PC-3 (cell line): ENCODE results near the gene TMEM255B. TPM values are rescaled to one million over a fixed set of nuclear protein-coding genes. Genes with fewer than 3 reads are reported as not detected.

Experiments used
- ATAC-seq: fragments of 200-7000 bp; cut with Tn5 transposase; 2 replicates; pipeline ENCODE4 v1.9.1; 2020; ENCODE audit warnings: mild to moderate bottlenecking, moderate library complexity
- BruUV-seq: library from RNA; stranded (reverse); fragments of 400-500 nt; replicated peaks from 2 replicates; lab custom pipeline; 2021; lab: Mats Ljungman, UMichigan
- CTCF ChIA-PET: fragments of 300-600 bp; sonication (Branson Sonifier 250); formaldehyde crosslinking; loops from one replicate; lab custom pipeline; 2022; ENCODE audit warnings: antibody characterized with exemption; lab: Charles Lee
- POLR2A ChIA-PET: fragments of 300-600 bp; sonication (Branson Sonifier 250); formaldehyde crosslinking; loops from one replicate; lab custom pipeline; 2022; ENCODE audit warnings: antibody characterized with exemption; ENCODE audit not compliant: unreplicated experiment; lab: Charles Lee
- DNase-seq: peaks from one replicate; pipeline ENCODE4 v3.0.0-alpha.2; 2015
- H2AFZ ChIP-seq: fragments of 300-600 bp; sonication (generic); 2 replicates; pipeline ENCODE4 v1.6.0; 2016; ENCODE audit warnings: antibody characterized with exemption, low read length
- H3F3A ChIP-seq: fragments of 300-600 bp; sonication (generic); one replicate; pipeline ENCODE4 v1.6.0; 2017; ENCODE audit warnings: antibody characterized with exemption, low read length, control low read depth, mild to moderate bottlenecking; ENCODE audit not compliant: unreplicated experiment
- H3K27ac ChIP-seq: fragments of 300-600 bp; sonication (generic); 2 replicates; pipeline ENCODE4 v1.5.1; 2016; ENCODE audit warnings: mild to moderate bottlenecking, low read length
- H3K27me3 ChIP-seq: fragments of 300-600 bp; sonication (generic); 2 replicates; pipeline ENCODE4 v1.6.1; 2016; ENCODE audit warnings: low read length, mixed read lengths
- H3K36me3 ChIP-seq: fragments of 300-600 bp; sonication (generic); 2 replicates; pipeline ENCODE4 v1.6.1; 2016; ENCODE audit warnings: low read depth, mixed run types, low read length, mixed read lengths
- H3K4me1 ChIP-seq: fragments of 300-600 bp; sonication (generic); 2 replicates; pipeline ENCODE4 v1.5.1; 2016; ENCODE audit warnings: low read length; ENCODE audit not compliant: insufficient read depth
- H3K4me2 ChIP-seq: fragments of 300-600 bp; sonication (generic); 2 replicates; pipeline ENCODE4 v1.6.0; 2016; ENCODE audit warnings: low read length
- H3K4me3 ChIP-seq: fragments of 300-600 bp; sonication (generic); 2 replicates; pipeline ENCODE4 v1.5.1; 2016; ENCODE audit warnings: mild to moderate bottlenecking, low read length, mixed read lengths
- H3K79me2 ChIP-seq: fragments of 300-600 bp; sonication (generic); 2 replicates; pipeline ENCODE4 v1.6.1; 2017; ENCODE audit warnings: low read length, mixed read lengths
- H3K9ac ChIP-seq: fragments of 300-600 bp; sonication (generic); 2 replicates; pipeline ENCODE4 v1.6.0; 2016; ENCODE audit warnings: mild to moderate bottlenecking, low read length
- H3K9me2 ChIP-seq: fragments of 300-600 bp; sonication (generic); replicated peaks from 2 replicates; pipeline ENCODE4 v1.6.1; 2016; ENCODE audit warnings: mixed run types, low read length, mixed read lengths
- H3K9me3 ChIP-seq: fragments of 300-600 bp; sonication (generic); 2 replicates; pipeline ENCODE4 v1.6.1; 2016; ENCODE audit warnings: low read length, mixed read lengths
- H4K20me1 ChIP-seq: fragments of 300-600 bp; sonication (generic); 2 replicates; pipeline ENCODE4 v1.6.1; 2016; ENCODE audit warnings: low read length, mixed read lengths
- EZH2 ChIP-seq: fragments of 300-600 bp; sonication (generic); IDR thresholded peaks from one replicate; pipeline ENCODE4 v1.6.1; 2017; ENCODE audit warnings: antibody characterized with exemption, mild to moderate bottlenecking, low read length; ENCODE audit not compliant: unreplicated experiment
- EZH2phosphoT487 ChIP-seq: fragments of 300-600 bp; sonication (generic); IDR thresholded peaks from 2 replicates; pipeline ENCODE4 v1.6.1; 2018; ENCODE audit warnings: mild to moderate bottlenecking, antibody characterized with exemption, low read length, borderline replicate concordance
- intact Hi-C: fragments of 100-400 bp; cut with micrococcal nuclease; formaldehyde crosslinking; loops from 2 replicates; pipeline ENCODE4 v1.9.0; 2023
- total RNA-seq: library from RNA; depleted of rRNA; stranded (reverse); fragments of >200 nt; gene quantifications from 2 replicates; pipeline ENCODE4 v1.2.3, GENCODE V29; 2014
- TF ChIP-seq, protein P1 (sequence below): fragments of 300-600 bp; sonication (generic); conservative IDR thresholded peaks from 2 replicates; pipeline ENCODE4 v1.5.1; 2017; ENCODE audit warnings: antibody characterized with exemption, low read depth, mild to moderate bottlenecking, low read length

TMEM255B gene
- total RNA-seq, 1 experiment from 2014 or later: 26.9 TPM

DNA sequence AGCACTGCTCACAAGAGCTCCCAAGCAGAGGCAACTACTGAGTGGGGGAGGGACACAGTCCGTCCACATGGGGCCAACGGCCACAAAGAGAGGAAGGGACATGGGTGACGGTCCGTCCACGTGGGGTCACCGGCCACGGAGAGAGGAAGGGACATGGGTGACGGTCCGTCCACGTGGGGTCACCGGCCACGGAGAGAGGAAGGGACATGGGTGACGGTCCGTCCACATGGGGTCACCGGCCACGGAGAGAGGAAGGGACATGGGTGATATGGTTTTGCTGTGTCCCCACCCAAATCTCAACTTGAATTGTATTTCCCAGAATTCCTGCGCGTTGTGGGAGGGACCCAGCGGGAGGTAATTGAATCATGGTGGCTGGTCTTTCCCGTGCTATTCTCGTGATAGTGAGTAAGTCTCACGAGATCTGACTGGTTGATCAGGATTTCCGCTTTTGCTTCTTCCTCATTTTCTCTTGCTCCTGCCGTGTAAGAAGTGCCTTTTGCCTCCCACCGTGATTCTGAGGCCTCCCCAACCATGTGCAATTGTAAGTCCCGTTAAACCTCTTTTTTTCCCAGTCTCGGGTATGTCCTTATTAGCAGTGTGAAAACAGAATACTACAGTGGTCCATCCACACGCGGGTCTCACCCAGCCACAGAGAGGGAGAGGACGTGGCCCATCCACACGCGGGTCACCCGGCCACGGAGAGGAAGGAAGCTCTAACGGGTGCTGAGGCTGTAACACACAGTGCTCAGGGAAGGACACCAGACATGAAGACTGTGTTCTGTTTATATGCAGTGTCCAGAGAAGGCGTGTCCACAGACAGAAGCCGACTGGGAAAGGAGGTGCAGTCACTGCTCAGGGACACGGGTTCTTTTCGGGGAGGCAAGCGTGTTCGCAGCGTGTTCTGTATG is 56.4 kb downstream of the TMEM255B start:
- Histone ChIP-seq H3K4me3 (peak overlapping the region; percentile 74), H3K36me3 (no peaks in the 10 kb centered on the region), H3K4me2 (peak overlapping the region; percentile 82), H3F3A (no peaks in the 10 kb centered on the region), H3K9me2 (no peaks in the 10 kb centered on the region), H3K27me3 (no peaks in the 10 kb centered on the region), H3K9ac (peak overlapping the region; percentile 82), H3K79me2 (peaks cover 15% of the 10 kb centered on the region), H3K27ac (peak overlapping the region; percentile 29; the same call in 1 of the 2 replicates), H3K9me3 (no peaks in the 10 kb centered on the region), H3K4me1 (peaks cover 13% of the 10 kb centered on the region), H4K20me1 (no peaks in the 10 kb centered on the region), H2AFZ (peak overlapping the region; percentile 74)
- no peak for TF ChIP-seq EZH2
- TF ChIP-seq, protein P1, sequence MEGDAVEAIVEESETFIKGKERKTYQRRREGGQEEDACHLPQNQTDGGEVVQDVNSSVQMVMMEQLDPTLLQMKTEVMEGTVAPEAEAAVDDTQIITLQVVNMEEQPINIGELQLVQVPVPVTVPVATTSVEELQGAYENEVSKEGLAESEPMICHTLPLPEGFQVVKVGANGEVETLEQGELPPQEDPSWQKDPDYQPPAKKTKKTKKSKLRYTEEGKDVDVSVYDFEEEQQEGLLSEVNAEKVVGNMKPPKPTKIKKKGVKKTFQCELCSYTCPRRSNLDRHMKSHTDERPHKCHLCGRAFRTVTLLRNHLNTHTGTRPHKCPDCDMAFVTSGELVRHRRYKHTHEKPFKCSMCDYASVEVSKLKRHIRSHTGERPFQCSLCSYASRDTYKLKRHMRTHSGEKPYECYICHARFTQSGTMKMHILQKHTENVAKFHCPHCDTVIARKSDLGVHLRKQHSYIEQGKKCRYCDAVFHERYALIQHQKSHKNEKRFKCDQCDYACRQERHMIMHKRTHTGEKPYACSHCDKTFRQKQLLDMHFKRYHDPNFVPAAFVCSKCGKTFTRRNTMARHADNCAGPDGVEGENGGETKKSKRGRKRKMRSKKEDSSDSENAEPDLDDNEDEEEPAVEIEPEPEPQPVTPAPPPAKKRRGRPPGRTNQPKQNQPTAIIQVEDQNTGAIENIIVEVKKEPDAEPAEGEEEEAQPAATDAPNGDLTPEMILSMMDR: no peak
- no peak for TF ChIP-seq EZH2phosphoT487
- BruUV-seq: TSS peak; percentile 93
- peak; percentile 44 for ATAC-seq
- POLR2A ChIA-PET: no interaction called here
- DNase-seq: peak; percentile 42
- CTCF ChIA-PET: no interaction called here
- intact Hi-C loops: loop anchor here (5.0 kb wide), 2 partner anchors 33 to 412 kb away; no protein-coding TSS in a partner anchor

DNA sequence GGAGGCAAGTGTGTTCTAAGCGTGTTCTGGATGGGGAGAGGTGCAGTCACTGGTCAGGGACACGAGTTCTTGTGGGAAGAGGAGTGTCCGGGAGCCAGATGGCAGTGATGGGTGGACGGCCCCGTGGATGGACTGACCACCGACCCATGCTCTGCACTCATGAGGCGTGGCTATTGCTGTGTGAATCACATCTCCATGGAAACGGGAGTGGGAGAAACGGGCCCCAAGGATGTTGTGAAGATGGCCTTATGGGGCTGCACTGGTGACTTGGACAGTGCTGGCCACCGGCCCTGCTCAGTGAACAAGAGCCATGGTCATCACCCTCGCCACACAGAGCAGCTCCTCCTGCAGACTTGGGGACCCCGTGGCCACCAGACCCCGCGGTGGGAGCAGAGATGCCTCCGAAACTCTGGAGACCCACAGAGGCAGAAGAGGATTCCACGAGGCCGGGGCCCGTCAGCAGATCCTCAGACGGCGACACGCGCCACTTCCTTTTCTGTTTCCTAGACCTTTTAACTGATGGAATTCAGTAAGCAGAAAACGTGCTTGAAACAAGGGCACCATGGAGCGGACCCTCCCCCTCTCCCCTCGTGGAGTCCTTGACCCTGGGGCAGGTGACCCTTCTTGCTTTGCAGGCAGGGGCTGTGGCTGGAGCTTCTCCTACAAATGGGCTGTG is 57.4 kb downstream of the TMEM255B start:
- no TSS peak for BruUV-seq
- Histone ChIP-seq H3K4me1 (peaks cover 23% of the 10 kb centered on the region), H3K4me3 (peak overlapping the region; percentile 74), H3K27me3 (no peaks in the 10 kb centered on the region), H3K4me2 (peak overlapping the region; percentile 82), H3K9me2 (no peaks in the 10 kb centered on the region), H2AFZ (no peak overlapping the region), H4K20me1 (no peaks in the 10 kb centered on the region), H3F3A (no peaks in the 10 kb centered on the region), H3K9ac (peak overlapping the region; percentile 82), H3K9me3 (no peaks in the 10 kb centered on the region), H3K36me3 (no peaks in the 10 kb centered on the region), H3K79me2 (peaks cover 15% of the 10 kb centered on the region), H3K27ac (no peak overlapping the region)
- intact Hi-C loops: loop anchor here (5.0 kb wide), 2 partner anchors 34 to 411 kb away; no protein-coding TSS in a partner anchor
- ATAC-seq (peak; percentile 26), DNase-seq (peak; percentile 37)
- ChIA-PET CTCF (no interaction called here), POLR2A (no interaction called here)
- TF ChIP-seq EZH2: no peak
